Stimulated activated naive CD4-positive, alpha-beta T cell (primary cell): ENCODE measurements around the gene MED13.
A peak's percentile ranks its signal among the peaks of the same experiment; 100 is the strongest.

Source experiments
- DNase-seq, 6 experiments: peaks; one replicate each; lab custom pipeline; 2025; lab: John Stamatoyannopoulos, UW

Gene MED13

GRCh38 chr17:62064791-62065563 is at the start of gene MED13:
Gene MED13, minus strand, starts transcription at chr17:62065278. Its CDS starts 73 bp downstream, at chr17:62065205.
- DNase-seq: peak; percentile 15 to 63 (median 55)

- no peak for DNase-seq
These were observed 47.2 kb upstream of the MED13 start for GRCh38 chr17:62112229-62112628.

- no peak for DNase-seq
These were observed 46.6 kb upstream of the MED13 start for GRCh38 chr17:62111562-62112171.

- no peak for DNase-seq
These were observed 45.9 kb upstream of the MED13 start for GRCh38 chr17:62110923-62111484.

GRCh38 chr17:62109924-62110323 is 44.8 kb upstream of the MED13 start:
- no peak for DNase-seq

- DNase-seq: peak in 5 of 6 experiments; percentile 5 to 25 (median 11)
These were observed 44.4 kb upstream of the MED13 start for GRCh38 chr17:62109378-62109902.

- no peak for DNase-seq
These were observed 40.8 kb upstream of the MED13 start for GRCh38 chr17:62105861-62106260.

GRCh38 chr17:62105357-62105756 is 40.3 kb upstream of the MED13 start:
- no peak for DNase-seq

- DNase-seq: no peak
These were observed 36.4 kb upstream of the MED13 start for GRCh38 chr17:62101515-62101914.

GRCh38 chr17:62101090-62101489 is 36.0 kb upstream of the MED13 start:
- no peak for DNase-seq

GRCh38 chr17:62100055-62100454 is 35.0 kb upstream of the MED13 start:
- no peak for DNase-seq

GRCh38 chr17:62099532-62099931 is 34.5 kb upstream of the MED13 start:
- no peak for DNase-seq

GRCh38 chr17:62098623-62099231 is 33.6 kb upstream of the MED13 start:
- no peak for DNase-seq

- DNase-seq: no peak
These were observed 31.3 kb upstream of the MED13 start for GRCh38 chr17:62096401-62096670.

- DNase-seq: no peak
These were observed 29.1 kb upstream of the MED13 start for GRCh38 chr17:62094175-62094574.

GRCh38 chr17:62093188-62094155 is 28.4 kb upstream of the MED13 start:
- no peak for DNase-seq

GRCh38 chr17:62092784-62093183 is 27.7 kb upstream of the MED13 start:
- DNase-seq: no peak

GRCh38 chr17:62091804-62092203 is 26.7 kb upstream of the MED13 start:
- DNase-seq: no peak

GRCh38 chr17:62090868-62091267 is 25.8 kb upstream of the MED13 start:
- no peak for DNase-seq

- no peak for DNase-seq
These were observed 25.1 kb upstream of the MED13 start for GRCh38 chr17:62090021-62090824.

- no peak for DNase-seq
These were observed 24.3 kb upstream of the MED13 start for GRCh38 chr17:62089334-62089733.
